Liver (tissue), 9 donors: ENCODE measurements around the gene CACNA2D1. TPM values are rescaled to one million over a fixed set of nuclear protein-coding genes. Genes with fewer than 3 reads are reported as not detected.

ENCODE experiments used
- DNase-seq: peaks from one replicate; pipeline ENCODE4 v3.0.0-alpha.2; 2017; ENCODE audit warnings: low spot score
- H3K27ac ChIP-seq, 2 donors: one replicate each; pipeline ENCODE4 v1.7.0; 2013; ENCODE audit warnings: inconsistent platforms in 2 of 2, low read length in 2 of 2, control low read depth in 1 of 2, low read depth in 1 of 2, mild to moderate bottlenecking in 1 of 2
- H3K27me3 ChIP-seq, 4 donors: one replicate each; pipeline versions ENCODE4 v1.6.1 to v1.7.0; 2013; ENCODE audit warnings: low read length in 3 of 4, inconsistent platforms in 1 of 4, mild to moderate bottlenecking in 1 of 4, moderate library complexity in 1 of 4; ENCODE audit not compliant: control insufficient read depth in 4 of 4, insufficient read depth in 4 of 4
- H3K36me3 ChIP-seq, 4 donors: one replicate each; pipeline versions ENCODE4 v1.6.1 to v1.7.0; 2013; ENCODE audit warnings: low read length in 3 of 4, mild to moderate bottlenecking in 3 of 4, low read depth in 1 of 4, moderate library complexity in 1 of 4; ENCODE audit not compliant: control insufficient read depth in 4 of 4, insufficient read depth in 3 of 4
- H3K4me1 ChIP-seq, 4 donors: one replicate each; pipeline versions ENCODE4 v1.6.1 to v1.7.0; 2013; ENCODE audit warnings: low read length in 3 of 4, mild to moderate bottlenecking in 3 of 4, moderate library complexity in 1 of 4; ENCODE audit not compliant: control insufficient read depth in 4 of 4, insufficient read depth in 4 of 4
- H3K4me3 ChIP-seq, 3 donors: one replicate each; pipeline versions ENCODE4 v1.6.1 to v1.7.0; 2013; ENCODE audit warnings: low read length in 3 of 3, control low read depth in 1 of 3, low read depth in 1 of 3, mild to moderate bottlenecking in 1 of 3
- H3K9ac ChIP-seq, 2 donors: one replicate each; pipeline ENCODE4 v1.7.0; 2013; ENCODE audit warnings: low read length in 2 of 2, mild to moderate bottlenecking in 2 of 2, moderate library complexity in 2 of 2, control low read depth in 1 of 2, low read depth in 1 of 2
- H3K9me3 ChIP-seq, 4 donors: one replicate each; pipeline versions ENCODE4 v1.6.1 to v1.7.0; 2013; ENCODE audit warnings: low read length in 3 of 4; ENCODE audit not compliant: control insufficient read depth in 4 of 4
- EGR1 ChIP-seq, 2 donors: IDR thresholded peaks; 2 replicates each; pipeline ENCODE4 v1.6.1; 2016 to 2018; ENCODE audit warnings: antibody characterized with exemption in 2 of 2, low read depth in 2 of 2
- FOXA1 ChIP-seq: IDR thresholded peaks from 2 replicates; pipeline ENCODE4 v1.6.1; 2016; ENCODE audit warnings: antibody characterized with exemption
- FOXA2 ChIP-seq: IDR thresholded peaks from 2 replicates; pipeline ENCODE4 v1.6.1; 2016; ENCODE audit warnings: antibody characterized with exemption
- GABPA ChIP-seq, 2 donors: IDR thresholded peaks in 1 of 2; conservative IDR thresholded peaks in 1 of 2; 2 replicates each; pipeline ENCODE4 v1.6.1; 2016; ENCODE audit warnings: antibody characterized with exemption in 2 of 2, mild to moderate bottlenecking in 1 of 2, moderate library complexity in 1 of 2
- HNF4A ChIP-seq, 2 donors: conservative IDR thresholded peaks; 2 replicates each; pipeline ENCODE4 v1.6.1; 2016; ENCODE audit warnings: antibody characterized with exemption in 2 of 2, mild to moderate bottlenecking in 2 of 2
- HNF4G ChIP-seq: IDR thresholded peaks from 2 replicates; pipeline ENCODE4 v1.6.1; 2016; ENCODE audit warnings: antibody characterized with exemption
- JUND ChIP-seq, 2 donors: IDR thresholded peaks; 2 replicates each; pipeline ENCODE4 v1.6.1; 2016; ENCODE audit warnings: antibody characterized with exemption in 2 of 2
- NR2F2 ChIP-seq: IDR thresholded peaks from 2 replicates; pipeline ENCODE4 v1.6.1; 2016; ENCODE audit warnings: antibody characterized with exemption
- RAD21 ChIP-seq, 2 donors: IDR thresholded peaks; 2 replicates each; pipeline ENCODE4 v1.6.1; 2016; ENCODE audit warnings: antibody characterized with exemption in 2 of 2, mild to moderate bottlenecking in 2 of 2
- SP1 ChIP-seq: IDR thresholded peaks from 2 replicates; pipeline ENCODE4 v1.6.1; 2018; ENCODE audit warnings: antibody characterized with exemption, mild to moderate bottlenecking
- WGBS: extraction: QIAGEN DNeasy Blood & Tissue Kit; methylation state at CpG from one replicate; pipeline ENCODE4 v1.1.7; 2013; 5-methylcytosine and 5-hydroxymethylcytosine counted together
- polyA plus RNA-seq, 2 donors: library from polyadenylated mRNA; stranded (reverse) in 1 of 2; unstranded in 1 of 2; fragments of 200-250 nt in 1 of 2; fragments of >200 nt in 1 of 2; fragmentation: Nextera tagmentation in 1 of 2; extraction: Ambion mirVana in 1 of 2; gene quantifications; one replicate each; pipeline versions ENCODE4 v1.2.1 to v1.2.3, GENCODE V29; 2013 to 2015
- total RNA-seq, 2 donors: library from RNA; depleted of rRNA; stranded (reverse); fragments of >200 nt; gene quantifications; one replicate each; pipeline ENCODE4 v1.2.3, GENCODE V29; 2014
- TF ChIP-seq, protein P1 (sequence below): IDR thresholded peaks from 2 replicates; pipeline ENCODE4 v1.6.1; 2016; ENCODE audit warnings: antibody characterized with exemption
- TF ChIP-seq, protein P2 (sequence below): IDR thresholded peaks from 2 replicates; pipeline ENCODE4 v1.6.1; 2016; ENCODE audit warnings: antibody characterized with exemption
- TF ChIP-seq, protein P3 (sequence below): IDR thresholded peaks from 2 replicates; pipeline ENCODE4 v1.6.1; 2016; ENCODE audit warnings: antibody characterized with exemption
- TF ChIP-seq, protein P4 (sequence below): IDR thresholded peaks from 2 replicates; pipeline ENCODE4 v1.6.1; 2016; ENCODE audit warnings: antibody characterized with exemption, mild to moderate bottlenecking
- donor health status: healthy.
- donor health status: healthy.
- donor health status: healthy.
- donor health status: healthy.
- donor health status: healthy.

Gene CACNA2D1
- total and polyA plus RNA-seq, 4 donors: 0.42 to 2.3 (median 0.94) TPM

DNA sequence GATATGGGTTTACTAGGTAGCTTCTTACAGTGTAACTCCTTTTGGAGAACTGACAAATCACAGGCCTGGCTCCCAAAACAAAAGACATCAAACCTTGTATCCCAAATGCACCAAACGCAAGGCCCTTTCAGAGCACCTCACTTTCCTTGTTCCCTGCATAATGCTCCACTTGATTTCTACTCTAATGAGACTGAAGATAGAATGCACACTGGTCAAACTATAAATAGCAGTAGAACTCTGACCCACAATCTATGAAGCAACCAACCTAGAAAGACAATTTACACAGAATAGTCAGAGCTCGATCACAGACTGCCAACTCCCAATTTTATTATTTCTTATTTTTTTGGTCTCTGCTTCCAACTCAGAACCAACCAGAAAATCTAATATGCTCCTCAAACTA, 214.4 kb downstream of the CACNA2D1 start:
- no peak for TF ChIP-seq NR2F2
- TF ChIP-seq, protein P1, sequence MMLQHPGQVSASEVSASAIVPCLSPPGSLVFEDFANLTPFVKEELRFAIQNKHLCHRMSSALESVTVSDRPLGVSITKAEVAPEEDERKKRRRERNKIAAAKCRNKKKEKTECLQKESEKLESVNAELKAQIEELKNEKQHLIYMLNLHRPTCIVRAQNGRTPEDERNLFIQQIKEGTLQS: no peak
- TF ChIP-seq FOXA1: no peak
- TF ChIP-seq, protein P2, sequence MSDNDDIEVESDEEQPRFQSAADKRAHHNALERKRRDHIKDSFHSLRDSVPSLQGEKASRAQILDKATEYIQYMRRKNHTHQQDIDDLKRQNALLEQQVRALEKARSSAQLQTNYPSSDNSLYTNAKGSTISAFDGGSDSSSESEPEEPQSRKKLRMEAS: no peak
- no peak for TF ChIP-seq EGR1 (IDR thresholded peaks at IDR 0.05; ENCODE audit: low read depth in 2 of 2)
- TF ChIP-seq, protein P3, sequence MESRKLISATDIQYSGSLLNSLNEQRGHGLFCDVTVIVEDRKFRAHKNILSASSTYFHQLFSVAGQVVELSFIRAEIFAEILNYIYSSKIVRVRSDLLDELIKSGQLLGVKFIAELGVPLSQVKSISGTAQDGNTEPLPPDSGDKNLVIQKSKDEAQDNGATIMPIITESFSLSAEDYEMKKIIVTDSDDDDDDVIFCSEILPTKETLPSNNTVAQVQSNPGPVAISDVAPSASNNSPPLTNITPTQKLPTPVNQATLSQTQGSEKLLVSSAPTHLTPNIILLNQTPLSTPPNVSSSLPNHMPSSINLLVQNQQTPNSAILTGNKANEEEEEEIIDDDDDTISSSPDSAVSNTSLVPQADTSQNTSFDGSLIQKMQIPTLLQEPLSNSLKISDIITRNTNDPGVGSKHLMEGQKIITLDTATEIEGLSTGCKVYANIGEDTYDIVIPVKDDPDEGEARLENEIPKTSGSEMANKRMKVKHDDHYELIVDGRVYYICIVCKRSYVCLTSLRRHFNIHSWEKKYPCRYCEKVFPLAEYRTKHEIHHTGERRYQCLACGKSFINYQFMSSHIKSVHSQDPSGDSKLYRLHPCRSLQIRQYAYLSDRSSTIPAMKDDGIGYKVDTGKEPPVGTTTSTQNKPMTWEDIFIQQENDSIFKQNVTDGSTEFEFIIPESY: no peak
- no peak for TF ChIP-seq GABPA (IDR thresholded peaks at IDR 0.05 in 1 of 2, conservative IDR thresholded peaks at IDR 0.05 in 1 of 2)
- TF ChIP-seq RAD21 (IDR thresholded peaks at IDR 0.05): no peak
- no peak for TF ChIP-seq FOXA2
- TF ChIP-seq, protein P4, sequence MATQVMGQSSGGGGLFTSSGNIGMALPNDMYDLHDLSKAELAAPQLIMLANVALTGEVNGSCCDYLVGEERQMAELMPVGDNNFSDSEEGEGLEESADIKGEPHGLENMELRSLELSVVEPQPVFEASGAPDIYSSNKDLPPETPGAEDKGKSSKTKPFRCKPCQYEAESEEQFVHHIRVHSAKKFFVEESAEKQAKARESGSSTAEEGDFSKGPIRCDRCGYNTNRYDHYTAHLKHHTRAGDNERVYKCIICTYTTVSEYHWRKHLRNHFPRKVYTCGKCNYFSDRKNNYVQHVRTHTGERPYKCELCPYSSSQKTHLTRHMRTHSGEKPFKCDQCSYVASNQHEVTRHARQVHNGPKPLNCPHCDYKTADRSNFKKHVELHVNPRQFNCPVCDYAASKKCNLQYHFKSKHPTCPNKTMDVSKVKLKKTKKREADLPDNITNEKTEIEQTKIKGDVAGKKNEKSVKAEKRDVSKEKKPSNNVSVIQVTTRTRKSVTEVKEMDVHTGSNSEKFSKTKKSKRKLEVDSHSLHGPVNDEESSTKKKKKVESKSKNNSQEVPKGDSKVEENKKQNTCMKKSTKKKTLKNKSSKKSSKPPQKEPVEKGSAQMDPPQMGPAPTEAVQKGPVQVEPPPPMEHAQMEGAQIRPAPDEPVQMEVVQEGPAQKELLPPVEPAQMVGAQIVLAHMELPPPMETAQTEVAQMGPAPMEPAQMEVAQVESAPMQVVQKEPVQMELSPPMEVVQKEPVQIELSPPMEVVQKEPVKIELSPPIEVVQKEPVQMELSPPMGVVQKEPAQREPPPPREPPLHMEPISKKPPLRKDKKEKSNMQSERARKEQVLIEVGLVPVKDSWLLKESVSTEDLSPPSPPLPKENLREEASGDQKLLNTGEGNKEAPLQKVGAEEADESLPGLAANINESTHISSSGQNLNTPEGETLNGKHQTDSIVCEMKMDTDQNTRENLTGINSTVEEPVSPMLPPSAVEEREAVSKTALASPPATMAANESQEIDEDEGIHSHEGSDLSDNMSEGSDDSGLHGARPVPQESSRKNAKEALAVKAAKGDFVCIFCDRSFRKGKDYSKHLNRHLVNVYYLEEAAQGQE: no peak
- Histone ChIP-seq H3K4me1 (no peaks in the 10 kb centered on the region), H3K36me3 (no peaks in the 10 kb centered on the region), H3K9ac (no peak overlapping the region), H3K9me3 (peaks cover 0 to 4% (median 0%) of the 10 kb centered on the region in 4 donors), H3K27me3 (no peaks in the 10 kb centered on the region), H3K4me3 (no peak overlapping the region), H3K27ac (no peak overlapping the region)
- 64% methylated on average over 2 of the region's 2 CpGs for WGBS
- DNase-seq: no peak

DNA sequence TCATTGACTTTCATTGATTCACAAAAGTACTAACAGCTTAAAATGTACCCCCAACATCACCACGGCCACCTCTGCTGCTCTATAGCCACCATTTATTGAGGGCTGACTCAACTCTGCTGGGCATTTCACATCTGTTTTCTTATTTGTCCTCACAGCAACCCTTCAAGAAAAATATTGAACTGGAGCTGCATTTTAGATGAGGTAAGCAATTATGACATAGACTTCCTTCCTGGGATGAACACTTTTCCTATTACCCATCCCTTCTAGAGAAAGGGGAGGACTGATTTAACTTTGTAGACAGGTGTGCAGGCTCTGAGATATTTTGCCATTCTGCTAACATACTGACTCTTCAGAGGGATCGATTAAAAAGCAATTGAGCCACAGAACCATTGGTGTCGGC, 217.4 kb downstream of the CACNA2D1 start:
- Histone ChIP-seq H3K36me3 (peaks cover 0 to 2% (median 0%) of the 10 kb centered on the region in 4 donors), H3K9ac (no peak overlapping the region), H3K4me1 (no peaks in the 10 kb centered on the region), H3K4me3 (no peak overlapping the region), H3K27ac (no peak overlapping the region), H3K27me3 (no peaks in the 10 kb centered on the region), H3K9me3 (peaks cover 0 to 4% (median 0%) of the 10 kb centered on the region in 4 donors)
- TF ChIP-seq SP1 (no peak), HNF4G (no peak), HNF4A (conservative IDR thresholded peaks at IDR 0.05) (no peak), RAD21 (IDR thresholded peaks at IDR 0.05) (no peak), FOXA2 (no peak), EGR1 (IDR thresholded peaks at IDR 0.05; ENCODE audit: low read depth in 2 of 2) (no peak), JUND (IDR thresholded peaks at IDR 0.05) (no peak)
- TF ChIP-seq, protein P1: no peak
- TF ChIP-seq, protein P4: no peak
- WGBS: 85% methylated on average over 3 of the region's 3 CpGs
- no peak for DNase-seq
